G401 (cell line): ENCODE measurements around the gene IFRD2. TPM values are rescaled to one million over a fixed set of nuclear protein-coding genes. Genes with fewer than 3 reads are reported as not detected.
"Not testable (repeated sequence)": the region's sequence is repeated elsewhere in the genome, so short reads cannot be mapped to it uniquely, and the experiment has no call there.

Source experiments
- DNase-seq: peaks from one replicate; pipeline ENCODE4 v3.0.0-alpha.2; 2015; ENCODE audit warnings: low spot score
- in situ Hi-C: cut with HindIII; loops from 2 replicates; pipeline ENCODE4 v1.10.0; 2016; ENCODE audit warnings: low sequenced_read_pairs, mixed read lengths
- total RNA-seq: library from RNA; depleted of rRNA; stranded (reverse); fragments of >200 nt; shearing (Covaris generic); gene quantifications from 2 replicates; pipeline ENCODE4 v1.2.3, GENCODE V29; 2014

The IFRD2 gene
- total RNA-seq, 1 experiment from 2014 or later, result 97.4 TPM

DNA sequence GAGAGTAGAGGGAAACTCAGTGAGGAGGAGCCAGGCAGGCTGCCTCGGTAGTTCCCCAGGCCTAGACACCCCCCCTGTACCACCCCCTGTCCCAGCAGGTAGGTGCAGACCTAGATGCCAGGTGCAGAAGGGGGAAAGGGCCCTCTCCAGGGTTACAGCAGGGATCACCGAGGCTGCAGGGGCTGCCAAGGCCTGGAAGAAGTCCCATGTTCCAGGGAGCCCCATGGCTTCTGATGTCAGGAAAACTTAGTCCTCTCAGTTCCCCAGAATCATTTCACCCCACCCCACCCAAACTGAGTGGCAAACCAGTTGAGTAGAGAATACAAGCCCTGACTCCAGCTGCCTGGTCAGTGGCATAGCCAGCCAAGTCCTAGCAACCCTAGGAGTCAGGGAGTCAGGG lies 30.7 kb downstream of the IFRD2 start:
- in situ Hi-C loops, result loop anchor here (10.0 kb wide), 1 partner anchor 93 kb away; the partner anchor contains the start of genes CYB561D2, NPRL2 and TMEM115
- no peak for DNase-seq

DNA sequence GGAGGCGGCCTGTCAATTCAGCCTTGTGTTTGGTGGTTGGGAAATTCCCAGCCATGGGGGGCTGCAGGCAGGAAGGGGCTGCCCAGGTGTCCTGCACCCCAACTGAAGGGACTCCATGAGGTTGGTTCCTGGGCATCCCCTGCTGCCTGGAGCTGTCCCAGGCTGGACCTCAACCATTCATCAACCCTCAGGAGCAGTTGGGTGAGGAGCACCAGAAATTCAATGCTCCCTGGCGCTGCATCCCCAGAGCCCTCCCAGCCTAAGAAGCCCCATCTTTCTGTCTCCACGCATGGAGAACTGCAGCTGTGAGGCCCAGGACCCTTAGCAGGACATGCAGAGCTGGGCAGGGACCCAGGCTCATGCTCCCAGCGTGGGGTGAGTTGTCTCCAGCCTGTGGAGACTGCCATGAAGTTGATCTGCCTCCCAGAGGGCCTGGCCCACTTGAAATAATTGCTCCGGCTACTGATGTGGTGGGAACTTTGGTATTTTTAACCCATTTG lies 31.2 kb downstream of the IFRD2 start:
- in situ Hi-C loops, result loop anchor here (10.0 kb wide), 1 partner anchor 94 kb away; the partner anchor contains the start of genes CYB561D2, NPRL2 and TMEM115
- DNase-seq, result no peak

DNA sequence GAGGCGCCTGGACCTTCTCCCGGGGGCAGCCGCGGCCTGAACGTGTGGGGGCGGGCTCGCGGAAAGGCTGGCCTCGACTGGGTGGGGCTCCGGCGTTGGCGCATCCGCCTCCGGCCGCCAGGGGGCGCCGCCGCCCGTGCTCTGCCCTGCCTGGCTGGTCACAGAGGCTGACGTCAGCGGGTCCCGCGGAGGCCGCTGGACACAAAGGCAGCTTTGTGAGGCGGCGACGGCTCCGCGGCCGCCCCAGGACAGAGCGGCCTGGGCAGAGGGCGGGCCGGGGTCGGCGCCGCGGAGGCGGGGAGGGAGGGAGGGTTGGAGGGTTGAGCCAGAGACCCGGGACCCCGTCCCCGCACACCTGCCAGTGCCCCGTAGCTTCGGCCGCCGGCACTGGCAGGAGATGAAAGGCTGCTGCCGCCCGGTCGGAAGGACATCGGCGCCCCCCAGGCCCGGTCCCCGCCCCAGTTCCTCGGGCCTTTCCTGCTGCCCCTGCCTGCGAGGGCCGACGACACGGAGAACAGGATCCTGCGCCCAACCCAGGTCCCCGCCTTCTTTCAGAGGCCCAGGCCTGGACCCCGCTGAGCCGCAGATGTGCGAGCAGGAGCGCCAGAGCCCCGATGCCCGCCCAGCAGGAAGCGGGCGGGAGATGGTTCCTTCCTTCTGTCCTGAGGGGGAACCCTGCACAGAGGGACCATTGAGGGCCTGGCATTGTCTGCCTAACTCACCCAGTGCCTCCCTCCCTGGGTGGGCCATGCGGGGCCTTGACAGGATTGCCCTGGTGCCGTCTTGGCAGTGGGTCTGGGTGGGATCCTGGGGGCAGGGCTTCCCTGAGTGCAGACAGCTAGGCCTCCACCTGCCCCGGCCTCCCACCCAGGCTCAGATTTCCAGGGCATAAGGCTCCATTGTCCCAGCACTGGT lies 31.9 kb downstream of the IFRD2 start:
- in situ Hi-C loops, result loop anchor here (10.0 kb wide), 1 partner anchor 95 kb away; the partner anchor contains the start of genes CYB561D2, NPRL2 and TMEM115
- DNase-seq, result peak; percentile 90

DNA sequence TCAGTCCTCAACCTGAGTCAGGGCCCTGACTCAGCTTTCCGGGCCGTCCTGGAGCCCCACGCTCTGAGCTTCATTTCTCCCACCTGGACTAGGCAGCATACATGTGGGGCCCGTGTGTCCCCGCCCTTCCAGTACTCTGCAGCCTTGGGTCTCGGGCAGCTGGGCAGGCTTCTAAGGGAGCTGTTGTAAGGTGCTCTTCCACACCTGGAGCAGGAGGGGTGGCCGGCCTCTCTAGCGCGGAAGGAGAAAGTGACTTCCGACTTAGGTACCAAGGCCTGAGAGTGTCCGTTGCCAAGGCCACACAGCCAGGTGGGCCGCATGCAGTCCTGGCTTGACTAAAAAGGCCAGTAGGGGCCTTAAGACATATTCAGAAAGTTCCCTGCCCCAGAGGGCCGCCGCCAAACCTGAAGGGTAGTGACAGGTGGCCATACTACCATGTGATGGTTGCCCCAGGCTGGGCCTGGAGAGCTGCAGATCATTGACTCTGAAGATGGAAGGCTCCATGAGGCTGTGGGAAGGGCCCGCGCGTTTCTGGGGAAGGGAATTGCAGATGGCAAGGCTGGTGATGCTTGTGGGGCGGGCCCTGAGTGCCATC lies 32.7 kb downstream of the IFRD2 start:
- DNase-seq, result no peak
- in situ Hi-C loops, result loop anchor here (10.0 kb wide), 1 partner anchor 95 kb away; the partner anchor contains the start of genes CYB561D2, NPRL2 and TMEM115

DNA sequence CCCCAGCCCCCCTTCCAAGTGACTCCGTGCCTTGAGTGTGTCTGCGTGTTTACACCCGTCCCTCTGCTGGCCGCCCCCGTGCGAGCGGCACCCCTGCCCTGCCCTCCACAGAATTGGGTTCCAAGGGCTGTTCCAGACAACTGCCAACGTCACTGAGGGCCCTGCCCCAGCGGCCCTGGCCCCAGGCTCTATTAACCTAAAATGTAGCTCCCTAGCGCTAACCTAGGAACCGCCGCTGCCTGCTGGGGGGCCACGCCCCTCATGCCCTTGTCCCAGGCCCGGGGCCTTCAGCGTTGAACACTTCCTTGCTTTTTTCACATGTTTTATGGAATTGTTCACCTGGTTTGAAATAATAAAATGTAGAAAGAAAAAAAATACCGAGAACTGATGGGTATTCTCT lies 33.2 kb downstream of the IFRD2 start:
- DNase-seq, result no peak
- in situ Hi-C loops, result no loop called here

DNA sequence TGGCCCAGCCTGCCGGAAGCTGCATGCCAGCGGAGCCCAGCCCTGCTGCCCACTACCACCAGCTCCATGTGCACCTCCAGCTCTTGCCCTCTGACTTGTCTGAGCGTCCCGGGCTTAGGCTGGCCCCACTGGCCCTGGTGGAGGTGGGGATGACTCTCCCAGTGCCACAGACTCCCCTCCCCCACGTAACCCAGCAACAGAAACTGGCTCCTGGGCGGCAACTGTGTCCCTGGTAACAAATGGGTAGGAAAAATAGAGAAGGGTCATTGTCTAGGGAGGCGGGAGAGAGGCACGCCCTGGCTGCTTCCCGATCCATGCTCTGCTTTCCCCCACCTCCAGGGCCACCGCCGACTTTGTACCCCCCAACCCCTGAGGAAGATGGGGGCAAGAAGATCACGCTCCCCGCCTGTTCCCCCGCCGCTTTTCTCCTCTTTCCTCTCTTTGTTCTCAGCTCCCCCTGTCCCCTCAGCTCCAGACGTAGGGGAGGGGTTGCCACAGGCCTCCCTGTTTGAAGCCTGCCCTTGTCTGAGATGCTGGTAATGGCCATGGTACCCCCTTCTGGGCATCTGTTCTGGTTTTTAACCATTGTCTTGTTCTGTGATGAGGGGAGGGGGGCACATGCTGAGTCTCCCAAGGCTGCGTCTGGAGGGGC lies 34.1 kb downstream of the IFRD2 start:
- in situ Hi-C loops, result no loop called here
- no peak for DNase-seq

DNA sequence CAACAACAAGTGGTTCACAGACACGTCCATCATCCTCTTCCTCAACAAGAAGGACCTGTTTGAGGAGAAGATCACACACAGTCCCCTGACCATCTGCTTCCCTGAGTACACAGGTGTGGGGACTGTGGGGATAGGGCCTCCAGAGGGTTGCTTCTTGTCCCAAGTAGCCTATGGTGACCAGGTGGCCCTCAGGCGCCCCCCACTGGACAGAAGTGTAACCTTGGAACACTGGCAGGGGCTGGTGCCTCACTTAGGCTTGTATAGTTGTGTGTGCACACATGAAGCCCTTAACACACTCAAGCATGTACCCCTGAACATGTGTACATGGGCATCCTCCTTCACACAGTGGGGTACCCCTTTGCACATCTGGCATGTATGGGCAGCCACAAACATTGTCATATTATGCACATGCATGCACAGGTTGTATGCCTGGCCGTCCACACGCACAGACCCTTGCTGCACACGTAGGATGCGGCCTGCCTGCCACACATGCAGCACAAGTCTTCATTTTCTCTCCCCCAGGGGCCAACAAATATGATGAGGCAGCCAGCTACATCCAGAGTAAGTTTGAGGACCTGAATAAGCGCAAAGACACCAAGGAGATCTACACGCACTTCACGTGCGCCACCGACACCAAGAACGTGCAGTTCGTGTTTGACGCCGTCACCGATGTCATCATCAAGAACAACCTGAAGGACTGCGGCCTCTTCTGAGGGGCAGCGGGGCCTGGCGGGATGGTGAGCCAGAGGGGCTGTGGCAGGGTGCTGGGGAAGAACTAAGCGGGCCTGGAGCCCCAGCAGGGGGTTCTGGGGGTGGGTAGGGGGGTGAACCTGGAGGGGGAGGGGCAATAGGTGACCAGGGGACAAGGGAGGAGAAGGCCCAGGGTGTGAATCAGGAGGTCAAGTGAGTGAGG lies 35.0 kb downstream of the IFRD2 start:
- DNase-seq, result peak; percentile 38
- in situ Hi-C loops, result no loop called here

DNA sequence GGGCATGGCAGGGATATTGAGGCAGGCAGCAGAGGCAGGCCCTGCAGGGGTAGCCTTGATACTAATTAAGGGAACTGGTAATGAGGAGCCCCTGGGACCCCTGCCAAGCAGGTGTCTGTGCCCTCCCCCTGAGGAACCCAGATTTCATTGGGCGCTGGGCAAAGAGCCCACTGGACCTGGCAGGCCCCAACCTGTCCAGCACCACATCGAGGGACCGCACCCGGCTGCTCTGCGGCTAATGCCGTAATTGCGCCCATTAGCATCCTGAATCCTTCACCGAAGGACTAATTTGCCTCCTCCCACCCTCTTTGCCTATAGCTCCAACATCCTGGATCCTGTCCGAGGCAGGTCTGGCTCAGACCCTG lies 37.0 kb downstream of the IFRD2 start:
- in situ Hi-C loops, result no loop called here
- DNase-seq, result peak; percentile 30

DNA sequence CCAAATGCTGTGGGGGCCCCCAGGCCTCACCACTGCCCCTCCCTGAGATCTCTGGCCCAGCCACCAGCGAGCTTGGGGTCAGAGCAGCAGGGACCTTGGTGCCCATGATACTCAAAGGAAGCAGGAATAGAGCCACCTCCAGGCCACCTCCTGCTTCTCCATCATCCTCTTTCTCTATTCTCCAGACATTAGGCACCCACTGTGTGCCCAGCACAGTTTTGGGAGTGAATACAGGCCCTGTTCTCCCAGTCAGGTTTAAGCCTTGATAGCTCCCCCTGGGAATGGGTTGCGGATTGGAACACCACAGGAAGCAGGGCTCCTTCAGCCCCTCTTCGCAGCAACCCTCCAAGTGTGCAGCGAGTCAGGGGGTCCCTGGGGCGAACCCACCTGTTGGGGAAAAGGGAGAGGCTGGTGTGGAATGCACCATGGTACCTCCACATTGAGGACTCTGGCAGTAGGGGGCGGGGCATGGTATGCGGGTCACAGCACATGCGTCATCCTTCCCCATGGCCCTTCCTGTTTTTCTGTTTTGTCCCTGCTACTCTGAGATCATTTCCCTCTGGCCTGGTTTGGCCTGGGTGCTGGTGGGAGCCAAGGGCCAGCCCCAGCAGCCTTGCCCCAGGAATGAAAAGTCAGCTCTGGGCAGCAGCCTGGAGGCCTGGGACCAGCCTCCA lies 37.5 kb downstream of the IFRD2 start:
- in situ Hi-C loops, result no loop called here
- DNase-seq, result peak; percentile 34

DNA sequence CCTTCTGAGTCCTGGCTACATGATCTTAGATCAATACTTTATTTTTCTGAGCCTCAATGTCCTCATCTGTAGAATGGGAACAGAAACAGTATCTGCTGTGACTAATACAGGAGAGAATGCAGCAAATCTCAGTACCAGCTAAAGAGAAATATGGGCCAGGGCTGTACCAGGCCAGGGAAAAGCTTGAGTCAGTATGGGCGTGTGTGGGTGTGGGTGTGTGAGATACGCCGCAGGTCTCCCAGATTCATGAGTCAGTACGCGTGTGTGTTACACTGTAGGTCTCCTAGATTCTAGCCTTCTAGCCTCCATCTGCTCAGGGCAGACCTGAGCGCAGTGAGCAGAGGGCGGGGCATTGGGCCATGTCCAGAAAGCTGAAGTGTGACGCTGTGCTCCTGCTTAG lies 41.0 kb downstream of the IFRD2 start:
- DNase-seq, result peak; percentile 37
- in situ Hi-C loops, result no loop called here

DNA sequence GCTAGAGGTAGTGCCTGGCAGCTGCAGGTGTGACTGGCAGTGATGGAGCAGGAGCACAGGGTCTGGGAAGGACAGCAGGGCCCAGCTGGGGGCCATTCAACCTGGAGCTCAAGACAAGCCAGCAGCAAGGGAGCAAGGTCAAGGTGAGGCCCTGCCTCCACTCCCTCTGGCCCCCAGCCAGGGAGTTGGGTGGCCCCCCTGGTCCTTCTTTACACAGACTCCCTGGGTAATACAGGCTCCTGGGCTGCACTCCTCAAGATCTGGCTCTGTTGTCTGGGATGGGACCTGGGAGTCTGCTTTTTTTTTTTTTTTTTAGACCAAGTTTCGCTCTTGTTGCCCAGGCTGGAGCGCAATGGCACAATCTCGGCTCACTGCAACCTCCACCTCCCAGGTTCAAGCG lies 41.7 kb downstream of the IFRD2 start:
- no peak for DNase-seq
- in situ Hi-C loops, result no loop called here

DNA sequence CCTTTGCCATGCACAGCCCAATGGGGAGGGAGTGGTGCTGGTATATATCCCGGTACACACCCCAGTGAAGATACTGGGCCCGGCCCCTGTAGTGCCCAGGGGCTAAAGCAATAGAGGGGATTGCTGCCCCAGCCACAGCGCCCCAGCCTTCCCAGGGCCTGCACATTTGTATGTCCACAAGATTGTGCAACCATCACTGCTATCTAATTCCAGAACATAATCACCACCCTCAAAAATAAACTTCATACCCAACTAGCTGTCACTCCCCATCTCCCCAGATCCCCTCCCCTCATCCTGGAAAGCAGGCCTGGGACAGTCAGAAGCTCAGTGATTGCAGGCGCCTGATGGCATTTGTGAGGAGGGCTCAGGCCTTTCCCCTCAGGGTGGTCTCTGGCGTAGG lies 42.8 kb downstream of the IFRD2 start:
- DNase-seq, result no peak
- in situ Hi-C loops, result no loop called here

DNA sequence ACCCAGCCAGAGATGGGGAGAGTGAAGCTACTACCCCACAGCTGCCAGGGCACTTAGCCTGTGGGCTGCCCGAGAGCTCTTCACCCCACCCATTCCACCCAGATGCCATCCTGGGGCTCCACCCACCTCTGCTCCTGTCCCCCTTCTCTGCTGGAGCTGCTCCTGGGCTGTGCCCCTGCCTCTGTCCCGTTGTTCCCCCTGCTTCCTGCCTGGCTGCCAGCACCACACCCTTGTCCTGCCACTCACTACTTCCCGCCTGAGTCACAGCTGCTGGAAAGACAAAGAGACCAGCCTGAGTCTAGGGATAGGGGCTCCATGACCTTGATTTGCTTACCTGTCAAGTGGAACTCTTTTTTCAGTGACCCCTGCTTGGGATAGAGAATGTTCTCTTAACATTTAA lies 43.8 kb downstream of the IFRD2 start:
- DNase-seq, result no peak
- in situ Hi-C loops, result no loop called here

DNA sequence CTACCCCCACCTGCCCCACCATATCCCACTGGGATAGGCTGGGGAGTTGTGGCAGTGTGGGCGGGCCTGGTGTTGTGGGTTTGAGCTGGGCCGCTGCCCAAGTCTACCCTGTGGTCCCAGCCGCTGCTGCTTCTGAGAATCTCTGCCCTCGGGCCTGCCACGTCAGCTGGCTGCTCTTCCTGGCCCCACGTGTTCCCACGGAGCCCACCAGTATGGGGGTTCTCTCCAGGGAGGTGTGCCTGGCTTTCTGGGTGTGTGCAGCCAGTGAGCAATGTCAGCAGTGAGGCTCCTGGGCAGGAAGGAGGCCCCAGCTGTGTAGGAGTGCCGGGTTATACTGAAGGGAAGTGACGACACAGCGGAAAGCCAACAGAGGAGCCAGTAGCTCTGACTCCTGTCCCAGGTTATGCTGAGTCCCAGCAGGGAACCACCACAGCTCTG lies 45.7 kb downstream of the IFRD2 start:
- in situ Hi-C loops, result no loop called here
- DNase-seq, result no peak

DNA sequence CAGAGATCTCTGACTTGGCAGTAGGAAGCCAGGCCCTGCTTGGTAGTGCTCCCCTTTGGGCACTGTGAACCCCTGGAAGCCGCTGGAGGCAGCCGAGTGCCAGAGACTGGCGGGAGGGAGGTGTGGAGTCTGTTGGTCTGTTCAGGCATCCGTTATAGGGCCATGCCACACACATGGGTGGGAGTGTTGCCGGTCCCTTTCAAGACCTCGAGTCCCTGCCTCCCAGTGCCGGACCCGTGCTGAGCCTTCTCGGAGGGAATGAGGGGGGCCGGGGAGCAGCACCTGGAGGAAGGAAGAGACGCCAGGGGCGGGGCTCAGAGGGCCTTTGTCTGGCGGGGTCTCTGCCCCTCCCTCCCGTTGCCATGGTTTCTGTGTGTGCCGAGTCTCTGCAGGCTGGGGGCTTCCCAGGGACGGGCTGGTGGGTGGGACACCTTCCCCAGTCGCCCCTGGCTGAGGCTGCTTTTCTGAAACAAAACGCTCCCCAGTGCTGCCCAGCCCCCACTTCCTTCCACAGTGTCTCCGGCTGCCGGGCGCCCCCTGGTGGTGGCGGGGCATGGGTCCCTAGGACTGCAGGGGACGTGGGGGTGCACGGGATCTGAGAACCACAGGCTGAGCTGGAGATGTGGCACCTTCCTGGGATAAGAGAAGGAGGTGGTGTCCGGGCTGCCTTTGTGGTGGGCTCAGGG lies 46.3 kb downstream of the IFRD2 start:
- DNase-seq, result peak; percentile 81
- in situ Hi-C loops, result no loop called here

DNA sequence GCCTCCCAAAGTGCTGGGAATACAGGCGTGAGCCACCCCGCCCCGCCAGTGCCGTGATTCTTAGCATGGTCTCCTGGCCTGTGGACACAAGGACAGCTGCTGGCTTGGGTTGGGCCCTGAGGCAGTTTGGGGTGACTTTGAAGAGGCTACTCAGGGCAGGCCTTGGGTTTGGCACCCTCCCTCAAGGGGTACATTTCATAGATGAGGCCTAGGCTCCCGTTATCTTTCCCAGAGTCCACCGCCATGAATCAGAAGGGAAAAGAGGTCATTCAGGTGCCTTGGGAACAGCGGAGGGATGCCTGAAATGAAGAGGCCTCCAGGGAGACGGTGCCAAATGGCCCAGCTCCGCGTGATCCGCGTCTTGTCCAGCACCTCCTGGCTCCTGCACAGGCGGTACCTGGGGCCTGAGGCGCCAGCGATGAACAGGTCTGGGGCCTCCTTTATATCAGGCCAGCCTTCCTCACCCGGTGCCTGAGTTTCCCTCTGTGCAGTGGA lies 46.9 kb downstream of the IFRD2 start:
- in situ Hi-C loops, result no loop called here
- no peak for DNase-seq

DNA sequence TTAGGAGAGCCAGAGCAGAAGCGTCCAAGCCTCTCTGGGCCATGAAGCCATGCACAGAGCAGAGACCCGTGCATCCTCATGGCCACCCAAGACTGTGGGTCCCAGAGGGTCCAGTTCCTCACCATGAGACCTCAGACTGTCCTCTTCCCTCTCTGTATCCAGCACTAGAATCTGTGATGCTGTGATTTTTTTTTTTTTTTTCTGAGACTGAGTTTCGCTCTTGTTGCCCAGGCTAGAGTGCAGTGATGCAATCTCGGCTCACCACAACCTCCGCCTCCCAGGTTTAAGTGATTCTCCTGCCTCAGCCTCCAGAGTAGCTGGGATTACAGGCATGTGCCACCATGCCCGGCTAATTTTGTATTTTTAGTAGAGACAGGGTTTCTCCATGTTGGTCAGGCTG lies 47.4 kb downstream of the IFRD2 start:
- DNase-seq, result not testable (repeated sequence)
- in situ Hi-C loops, result loop anchor here (5.0 kb wide), 1 partner anchor 82 kb away; the partner anchor contains the start of gene TUSC2
